PC-9 (cell line): ENCODE measurements around the gene ZC3H14. TPM values are rescaled to one million over a fixed set of nuclear protein-coding genes. Genes with fewer than 3 reads are reported as not detected.
A peak's percentile ranks its signal among the peaks of the same experiment; 100 is the strongest.

Experiments used
- BruUV-seq: library from RNA; stranded (reverse); fragments of 400-500 nt; replicated peaks from 2 replicates; lab custom pipeline; 2021; lab: Mats Ljungman, UMichigan
- CTCF ChIA-PET: fragments of 300-600 bp; sonication (Branson Sonifier 250); formaldehyde crosslinking; loops from one replicate; lab custom pipeline; 2022; ENCODE audit warnings: antibody characterized with exemption; lab: Charles Lee
- POLR2A ChIA-PET: fragments of 300-600 bp; sonication (Branson Sonifier 250); formaldehyde crosslinking; loops from one replicate; lab custom pipeline; 2022; ENCODE audit warnings: antibody characterized with exemption; ENCODE audit not compliant: unreplicated experiment; lab: Charles Lee
- DNase-seq, 2 experiments: peaks; one replicate each; pipeline versions ENCODE4 v3.0.0 to v3.0.0-alpha.2; 2015 to 2022; ENCODE audit warnings: mixed read lengths in 1 of 2
- H2AFZ ChIP-seq: fragments of 200-600 bp; sonication (generic); 2 replicates; pipeline ENCODE4 v1.8.1; 2017; ENCODE audit warnings: antibody characterized with exemption
- H3F3A ChIP-seq: fragments of 200-600 bp; sonication (generic); 2 replicates; pipeline ENCODE4 v1.8.1; 2017; ENCODE audit warnings: antibody characterized with exemption, mild to moderate bottlenecking, low read depth; ENCODE audit not compliant: insufficient read depth
- H3K27ac ChIP-seq: fragments of 200-600 bp; sonication (generic); 2 replicates; pipeline ENCODE4 v1.6.1; 2016; ENCODE audit warnings: mixed run types
- H3K27me3 ChIP-seq: fragments of 200-600 bp; sonication (generic); 2 replicates; pipeline ENCODE4 v1.6.1; 2016; ENCODE audit warnings: low read depth, mixed run types; ENCODE audit not compliant: insufficient read depth
- H3K36me3 ChIP-seq: fragments of 200-600 bp; sonication (generic); 2 replicates; pipeline ENCODE4 v1.6.1; 2016; ENCODE audit warnings: low read depth, mixed run types
- H3K4me1 ChIP-seq: fragments of 200-600 bp; sonication (generic); replicated peaks from 2 replicates; pipeline ENCODE4 v1.6.1; 2016; ENCODE audit warnings: mixed run types; ENCODE audit not compliant: insufficient read depth
- H3K4me2 ChIP-seq: fragments of 200-600 bp; sonication (generic); 2 replicates; pipeline ENCODE4 v1.6.1; 2017; ENCODE audit warnings: mixed run types
- H3K4me3 ChIP-seq: fragments of 200-600 bp; sonication (generic); 2 replicates; pipeline ENCODE4 v1.6.1; 2016; ENCODE audit warnings: mixed run types
- H3K79me2 ChIP-seq: fragments of 200-600 bp; sonication (generic); 2 replicates; pipeline ENCODE4 v1.6.1; 2017; ENCODE audit warnings: low read depth, mixed run types
- H3K9me2 ChIP-seq: fragments of 200-600 bp; sonication (generic); 2 replicates; pipeline ENCODE4 v1.8.1; 2017; ENCODE audit warnings: mild to moderate bottlenecking; ENCODE audit not compliant: insufficient read depth
- H3K9me3 ChIP-seq: fragments of 200-600 bp; sonication (generic); 2 replicates; pipeline ENCODE4 v1.8.1; 2016; ENCODE audit warnings: low read depth; ENCODE audit not compliant: insufficient read depth
- H4K20me1 ChIP-seq: fragments of 200-600 bp; sonication (generic); 2 replicates; pipeline ENCODE4 v1.8.1; 2017; ENCODE audit not compliant: insufficient read depth
- CTCF ChIP-seq: fragments of 200-600 bp; sonication (generic); conservative IDR thresholded peaks from 2 replicates; pipeline ENCODE4 v1.6.1; 2017; ENCODE audit warnings: mixed run types, antibody characterized with exemption, mild to moderate bottlenecking, moderate library complexity
- EZH2 ChIP-seq: fragments of 200-600 bp; sonication (generic); IDR thresholded peaks from 2 replicates; pipeline ENCODE4 v1.8.0; 2017; ENCODE audit warnings: antibody characterized with exemption, low read depth
- intact Hi-C: fragments of 100-400 bp; cut with micrococcal nuclease; formaldehyde crosslinking; loops from one replicate; pipeline ENCODE4 v1.10.0; 2022; ENCODE audit not compliant: unreplicated experiment
- total RNA-seq: library from RNA; stranded (reverse); gene quantifications from 2 replicates; pipeline ENCODE4 v1.2.3, GENCODE V29; 2021

Gene ZC3H14
- total RNA-seq, 1 experiment from 2014 or later = 20.2 TPM

- no peak for DNase-seq
- Histone ChIP-seq H3K36me3 (no peaks in the 10 kb centered on the region), H3K79me2 (peaks cover 20% of the 10 kb centered on the region), H4K20me1 (no peaks in the 10 kb centered on the region), H3K4me1 (peaks cover 17% of the 10 kb centered on the region), H3F3A (peaks cover 6% of the 10 kb centered on the region; the same call in 1 of the 2 replicates), H2AFZ (no peak overlapping the region), H3K4me2 (peak overlapping the region; percentile 95), H3K27ac (no peak overlapping the region), H3K4me3 (peak overlapping the region; percentile 90; the same call in 1 of the 2 replicates), H3K27me3 (no peaks in the 10 kb centered on the region), H3K9me2 (no peaks in the 10 kb centered on the region), H3K9me3 (no peaks in the 10 kb centered on the region)
- ChIA-PET CTCF (no interaction called here), POLR2A (no interaction called here)
- intact Hi-C loops = no loop called here
- no TSS peak for BruUV-seq
- TF ChIP-seq CTCF (no peak), EZH2 (no peak)
Measured at GRCh38 chr14:88552876-88553275, 10.0 kb upstream of the ZC3H14 start.

GRCh38 chr14:88553886-88554456 is 8.9 kb upstream of the ZC3H14 start:
- peak overlapping the region; percentile 83 for H2AFZ ChIP-seq
- peak overlapping the region; percentile 90 for H3K4me3 ChIP-seq
- H3K9me2 ChIP-seq = no peaks in the 10 kb centered on the region
- peak overlapping the region; percentile 95 for H3K4me2 ChIP-seq
- no peak for DNase-seq
- H3K27ac ChIP-seq = no peak overlapping the region
- BruUV-seq = TSS peak; percentile 43
- H4K20me1 ChIP-seq = no peaks in the 10 kb centered on the region
- ChIA-PET CTCF (no interaction called here), POLR2A (no interaction called here)
- H3K79me2 ChIP-seq = peaks cover 20% of the 10 kb centered on the region
- peaks cover 6% of the 10 kb centered on the region; the same call in 1 of the 2 replicates for H3F3A ChIP-seq
- no peaks in the 10 kb centered on the region for H3K36me3 ChIP-seq
- H3K9me3 ChIP-seq = no peaks in the 10 kb centered on the region
- peaks cover 17% of the 10 kb centered on the region for H3K4me1 ChIP-seq
- intact Hi-C loops = no loop called here
- no peaks in the 10 kb centered on the region for H3K27me3 ChIP-seq
- TF ChIP-seq CTCF (no peak), EZH2 (no peak)

GRCh38 chr14:88554457-88555286 is 8.2 kb upstream of the ZC3H14 start, which contains the start of gene PTPN21:
Gene PTPN21 (minus strand): TSS chr14:88555007. CDS start chr14:88550417, 4,590 bp downstream.
- Histone ChIP-seq H3K4me1 (peaks cover 17% of the 10 kb centered on the region), H3F3A (peaks cover 6% of the 10 kb centered on the region; the same call in 1 of the 2 replicates), H3K79me2 (peaks cover 20% of the 10 kb centered on the region), H3K9me3 (no peaks in the 10 kb centered on the region), H3K4me2 (peak within 1 kb of the TSS; percentile 95), H3K27ac (no peak within 1 kb of the TSS), H3K9me2 (no peaks in the 10 kb centered on the region), H3K4me3 (peak within 1 kb of the TSS; percentile 90), H4K20me1 (no peaks in the 10 kb centered on the region), H2AFZ (peak within 1 kb of the TSS; percentile 83), H3K27me3 (no peaks in the 10 kb centered on the region), H3K36me3 (no peaks in the 10 kb centered on the region)
- CTCF ChIA-PET = no interaction called here
- BruUV-seq = no TSS peak
- TF ChIP-seq EZH2 (no peak), CTCF (no peak)
- intact Hi-C loops = no loop called here
- POLR2A ChIA-PET = no interaction called here
- peak; percentile 36 to 48 for DNase-seq
